ENCODE data around the gene MGLL.
A peak's percentile ranks its signal among the peaks of the same experiment; 100 is the strongest.

Gene MGLL

GRCh38 chr3:127853681-127854080, 31.4 kb upstream of the MGLL start:
- peak overlapping the region; percentile 61 for H3K4me2 ChIP-seq
- no peak overlapping the region for H3K4me3 ChIP-seq (IDR thresholded peaks at IDR 0.05; ENCODE audit: insufficient read depth, low read depth, low read length)
- no peaks in the 10 kb centered on the region for H3K27me3 ChIP-seq (ENCODE audit: insufficient read depth, low read depth)
- H3K9ac ChIP-seq: peak overlapping the region; percentile 51; the same call in 1 of the 2 replicates
- no peaks in the 10 kb centered on the region for H3K36me3 ChIP-seq (ENCODE audit: insufficient read depth)
- H3K4me1 ChIP-seq (ENCODE audit: low read depth, poor library complexity, severe bottlenecking): peaks cover 7% of the 10 kb centered on the region
- peak overlapping the region; percentile 80 for H2AFZ ChIP-seq (ENCODE audit: low read depth)
- TF ChIP-seq CTCF (conservative IDR thresholded peaks at IDR 0.05; ENCODE audit: low read depth, low read length): peak; percentile 52
- H3K27ac ChIP-seq: peak overlapping the region; percentile 52; the same call in 1 of the 2 replicates
- H3K79me2 ChIP-seq (ENCODE audit: insufficient read depth, low read depth): no peaks in the 10 kb centered on the region
- no peaks in the 10 kb centered on the region for H4K20me1 ChIP-seq (ENCODE audit: insufficient read depth)

- TF ChIP-seq CTCF (conservative IDR thresholded peaks at IDR 0.05; ENCODE audit: low read depth, low read length): no peak
- H3K79me2 ChIP-seq (ENCODE audit: insufficient read depth, low read depth): no peaks in the 10 kb centered on the region
- peaks cover 7% of the 10 kb centered on the region for H3K4me1 ChIP-seq (ENCODE audit: low read depth, poor library complexity, severe bottlenecking)
- H3K4me3 ChIP-seq (IDR thresholded peaks at IDR 0.05; ENCODE audit: insufficient read depth, low read depth, low read length): no peak overlapping the region
- no peak overlapping the region for H3K4me2 ChIP-seq
- no peak overlapping the region for H3K9ac ChIP-seq
- H3K27ac ChIP-seq: no peak overlapping the region
- H3K36me3 ChIP-seq (ENCODE audit: insufficient read depth): no peaks in the 10 kb centered on the region
- no peak overlapping the region for H2AFZ ChIP-seq (ENCODE audit: low read depth)
- H4K20me1 ChIP-seq (ENCODE audit: insufficient read depth): no peaks in the 10 kb centered on the region
- H3K27me3 ChIP-seq (ENCODE audit: insufficient read depth, low read depth): no peaks in the 10 kb centered on the region
Observed at GRCh38 chr3:127851899-127852298, 29.6 kb upstream of the MGLL start.

- Histone ChIP-seq H3K4me1 (ENCODE audit: low read depth, poor library complexity, severe bottlenecking) (peaks cover 7% of the 10 kb centered on the region), H3K4me2 (no peak overlapping the region), H4K20me1 (ENCODE audit: insufficient read depth) (no peaks in the 10 kb centered on the region), H3K79me2 (ENCODE audit: insufficient read depth, low read depth) (no peaks in the 10 kb centered on the region), H3K9ac (no peak overlapping the region), H3K27ac (no peak overlapping the region), H2AFZ (ENCODE audit: low read depth) (no peak overlapping the region), H3K4me3 (IDR thresholded peaks at IDR 0.05; ENCODE audit: insufficient read depth, low read depth, low read length) (no peak overlapping the region), H3K27me3 (ENCODE audit: insufficient read depth, low read depth) (no peaks in the 10 kb centered on the region), H3K36me3 (ENCODE audit: insufficient read depth) (no peaks in the 10 kb centered on the region)
- no peak for TF ChIP-seq CTCF (conservative IDR thresholded peaks at IDR 0.05; ENCODE audit: low read depth, low read length)
Observed at GRCh38 chr3:127849368-127849767, 27.1 kb upstream of the MGLL start.

- no peak for TF ChIP-seq CTCF (conservative IDR thresholded peaks at IDR 0.05; ENCODE audit: low read depth, low read length)
- H3K27ac ChIP-seq: no peak overlapping the region
- H3K4me2 ChIP-seq: no peak overlapping the region
- peaks cover 4% of the 10 kb centered on the region for H3K4me1 ChIP-seq (ENCODE audit: low read depth, poor library complexity, severe bottlenecking)
- no peaks in the 10 kb centered on the region for H3K79me2 ChIP-seq (ENCODE audit: insufficient read depth, low read depth)
- H3K36me3 ChIP-seq (ENCODE audit: insufficient read depth): no peaks in the 10 kb centered on the region
- no peak overlapping the region for H3K4me3 ChIP-seq (IDR thresholded peaks at IDR 0.05; ENCODE audit: insufficient read depth, low read depth, low read length)
- H3K9ac ChIP-seq: no peak overlapping the region
- no peak overlapping the region for H2AFZ ChIP-seq (ENCODE audit: low read depth)
- H3K27me3 ChIP-seq (ENCODE audit: insufficient read depth, low read depth): no peaks in the 10 kb centered on the region
- no peaks in the 10 kb centered on the region for H4K20me1 ChIP-seq (ENCODE audit: insufficient read depth)
Observed at GRCh38 chr3:127848131-127849129, 26.1 kb upstream of the MGLL start.

All from KMS-11 (cell line).